Colonic mucosa (tissue), 4 donors: ENCODE measurements around the gene VEPH1. TPM values are rescaled to one million over a fixed set of nuclear protein-coding genes. Genes with fewer than 3 reads are reported as not detected.

Source experiments
- DNase-seq: peaks from one replicate; pipeline ENCODE4 v3.0.0-alpha.2; 2020
- H3K27ac ChIP-seq: fragments of 200-600 bp; one replicate; pipeline ENCODE4 v1.8.0; 2021
- H3K27me3 ChIP-seq: fragments of 200-600 bp; one replicate; pipeline ENCODE4 v1.8.0; 2021
- H3K36me3 ChIP-seq: fragments of 200-600 bp; one replicate; pipeline ENCODE4 v1.8.0; 2021
- H3K4me1 ChIP-seq: fragments of 200-600 bp; one replicate; pipeline ENCODE4 v1.8.0; 2021; ENCODE audit warnings: mild to moderate bottlenecking
- H3K4me3 ChIP-seq: fragments of 200-600 bp; one replicate; pipeline ENCODE4 v1.8.0; 2021
- H3K9ac ChIP-seq, 2 donors: one replicate each; pipeline ENCODE4 v1.7.0; 2013; ENCODE audit warnings: control low read depth in 2 of 2, low read depth in 2 of 2, low read length in 2 of 2
- H3K9me3 ChIP-seq: fragments of 200-600 bp; one replicate; pipeline ENCODE4 v1.8.0; 2021
- CTCF ChIP-seq: fragments of 200-600 bp; IDR thresholded peaks from one replicate; pipeline ENCODE4 v1.8.0; 2022; ENCODE audit warnings: antibody characterized with exemption, mild to moderate bottlenecking
- intact Hi-C: fragments of 100-400 bp; cut with DNase I; formaldehyde crosslinking; loops from one replicate; pipeline ENCODE4 v1.14.1; 2022
- total RNA-seq, 2 donors: library from RNA; stranded (reverse); fragmentation: NEBNext Ultra II Directional in 1 of 2; extraction: Animal tissue kit (Norgen Biotek cat#: 25700) in 1 of 2; gene quantifications; one replicate each; pipeline ENCODE4 v1.2.1, GENCODE V29; 2021
- donor health status: healthy.
- donor health status: DM: no; HTN: no; CAD: no.
- donor health status: DM: no; HTN: no; CAD: no.

VEPH1 gene
- total RNA-seq, 2 donors from 2014 or later, result 1.3 to 2.7 TPM

- H3K36me3 ChIP-seq, result no peaks in the 10 kb centered on the region
- intact Hi-C loops, result loop anchor here (2.0 kb wide), 1 partner anchor 39 kb away; no protein-coding TSS in a partner anchor
- no peak overlapping the region for H3K27ac ChIP-seq
- H3K4me1 ChIP-seq, result no peaks in the 10 kb centered on the region
- H3K4me3 ChIP-seq, result no peak overlapping the region
- H3K9ac ChIP-seq, result no peak overlapping the region
- no peak for DNase-seq
- H3K27me3 ChIP-seq, result no peaks in the 10 kb centered on the region
- H3K9me3 ChIP-seq, result no peaks in the 10 kb centered on the region
- no peak for TF ChIP-seq CTCF
Measured at GRCh38 chr3:157533298-157534070, 30.3 kb upstream of the VEPH1 start.

GRCh38 chr3:157532529-157533297, 29.5 kb upstream of the VEPH1 start:
- DNase-seq, result peak; percentile 38
- no peak overlapping the region for H3K4me3 ChIP-seq
- intact Hi-C loops, result loop anchor here (2.0 kb wide), 1 partner anchor 40 kb away; no protein-coding TSS in a partner anchor
- no peaks in the 10 kb centered on the region for H3K27me3 ChIP-seq
- no peaks in the 10 kb centered on the region for H3K36me3 ChIP-seq
- no peaks in the 10 kb centered on the region for H3K9me3 ChIP-seq
- peak; percentile 58 for TF ChIP-seq CTCF
- H3K9ac ChIP-seq, result no peak overlapping the region
- H3K27ac ChIP-seq, result no peak overlapping the region
- H3K4me1 ChIP-seq, result no peaks in the 10 kb centered on the region

- no peak for DNase-seq
- intact Hi-C loops, result loop anchor here (2.0 kb wide), 1 partner anchor 41 kb away; no protein-coding TSS in a partner anchor
- no peaks in the 10 kb centered on the region for H3K4me1 ChIP-seq
- H3K4me3 ChIP-seq, result no peak overlapping the region
- H3K9ac ChIP-seq, result no peak overlapping the region
- TF ChIP-seq CTCF, result no peak
- no peak overlapping the region for H3K27ac ChIP-seq
- no peaks in the 10 kb centered on the region for H3K27me3 ChIP-seq
- no peaks in the 10 kb centered on the region for H3K36me3 ChIP-seq
- no peaks in the 10 kb centered on the region for H3K9me3 ChIP-seq
Measured at GRCh38 chr3:157531771-157532170, 28.6 kb upstream of the VEPH1 start.

GRCh38 chr3:157531301-157531660, 28.1 kb upstream of the VEPH1 start:
- no peaks in the 10 kb centered on the region for H3K36me3 ChIP-seq
- no peak overlapping the region for H3K4me3 ChIP-seq
- DNase-seq, result no peak
- no peak overlapping the region for H3K9ac ChIP-seq
- intact Hi-C loops, result no loop called here
- H3K4me1 ChIP-seq, result no peaks in the 10 kb centered on the region
- no peaks in the 10 kb centered on the region for H3K27me3 ChIP-seq
- no peak for TF ChIP-seq CTCF
- H3K9me3 ChIP-seq, result no peaks in the 10 kb centered on the region
- no peak overlapping the region for H3K27ac ChIP-seq

- intact Hi-C loops, result no loop called here
- no peaks in the 10 kb centered on the region for H3K4me1 ChIP-seq
Measured at GRCh38 chr3:157530637-157531300, 27.6 kb upstream of the VEPH1 start.

More at GRCh38 chr3:157530637-157531300, 27.6 kb upstream of the VEPH1 start:
- Histone ChIP-seq H3K27me3 (no peaks in the 10 kb centered on the region), H3K27ac (no peak overlapping the region), H3K9me3 (no peaks in the 10 kb centered on the region), H3K4me3 (no peak overlapping the region), H3K9ac (no peak overlapping the region), H3K36me3 (no peaks in the 10 kb centered on the region)
- no peak for TF ChIP-seq CTCF
- DNase-seq, result no peak
